ENCODE data around the gene DLST. TPM values are rescaled to one million over a fixed set of nuclear protein-coding genes. Genes with fewer than 3 reads are reported as not detected.

DLST gene
- total and polyA plus RNA-seq, 2 experiments from 2014 or later = 10.8 to 68.7 TPM

DNA sequence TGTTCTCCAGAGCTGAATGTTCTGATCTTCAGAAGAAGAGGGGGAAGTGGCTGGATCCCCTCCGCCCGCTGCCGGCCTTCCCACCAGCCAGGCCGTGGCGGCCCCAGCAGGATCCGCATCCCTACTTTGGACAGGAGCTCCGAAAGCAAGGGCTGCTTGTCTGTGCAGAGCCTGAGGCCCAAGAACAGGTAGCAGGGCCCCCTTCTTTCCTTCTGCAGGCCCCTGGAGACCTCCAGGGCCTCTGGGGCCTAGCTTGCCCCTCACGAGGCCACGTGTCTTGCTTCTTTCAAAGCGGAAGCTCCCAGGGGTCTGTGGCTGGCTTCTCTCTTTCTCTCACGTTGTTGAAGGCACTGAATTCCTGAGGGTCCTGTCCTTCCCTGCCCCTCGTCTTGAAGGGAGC lies 60.5 kb downstream of the DLST start:
- Histone ChIP-seq H3K36me3 (replicated peaks; ENCODE audit: insufficient read depth, low read depth) (no peaks in the 10 kb centered on the region), H2AFZ (no peak overlapping the region), H3K79me2 (no peaks in the 10 kb centered on the region), H3K9me3 (ENCODE audit: low read depth) (no peaks in the 10 kb centered on the region), H3K27ac (no peak overlapping the region), H3K9me2 (replicated peaks; ENCODE audit: insufficient read depth) (no peaks in the 10 kb centered on the region), H3K4me1 (ENCODE audit: insufficient read depth) (peaks cover 5% of the 10 kb centered on the region), H4K20me1 (ENCODE audit: insufficient read depth, poor library complexity, severe bottlenecking) (no peaks in the 10 kb centered on the region), H3K27me3 (no peaks in the 10 kb centered on the region), H3K4me2 (no peak overlapping the region), H3K4me3 (no peak overlapping the region)
- no peak for DNase-seq (ENCODE audit: low spot score)
- TF ChIP-seq, protein P1, sequence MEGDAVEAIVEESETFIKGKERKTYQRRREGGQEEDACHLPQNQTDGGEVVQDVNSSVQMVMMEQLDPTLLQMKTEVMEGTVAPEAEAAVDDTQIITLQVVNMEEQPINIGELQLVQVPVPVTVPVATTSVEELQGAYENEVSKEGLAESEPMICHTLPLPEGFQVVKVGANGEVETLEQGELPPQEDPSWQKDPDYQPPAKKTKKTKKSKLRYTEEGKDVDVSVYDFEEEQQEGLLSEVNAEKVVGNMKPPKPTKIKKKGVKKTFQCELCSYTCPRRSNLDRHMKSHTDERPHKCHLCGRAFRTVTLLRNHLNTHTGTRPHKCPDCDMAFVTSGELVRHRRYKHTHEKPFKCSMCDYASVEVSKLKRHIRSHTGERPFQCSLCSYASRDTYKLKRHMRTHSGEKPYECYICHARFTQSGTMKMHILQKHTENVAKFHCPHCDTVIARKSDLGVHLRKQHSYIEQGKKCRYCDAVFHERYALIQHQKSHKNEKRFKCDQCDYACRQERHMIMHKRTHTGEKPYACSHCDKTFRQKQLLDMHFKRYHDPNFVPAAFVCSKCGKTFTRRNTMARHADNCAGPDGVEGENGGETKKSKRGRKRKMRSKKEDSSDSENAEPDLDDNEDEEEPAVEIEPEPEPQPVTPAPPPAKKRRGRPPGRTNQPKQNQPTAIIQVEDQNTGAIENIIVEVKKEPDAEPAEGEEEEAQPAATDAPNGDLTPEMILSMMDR (IDR thresholded peaks at IDR 0.05; ENCODE audit: poor library complexity) = no peak
- 81% methylated on average over 12 of the region's 12 CpGs for WGBS (ENCODE audit: low lambda C conversion rate, missing lambda C conversion rate)

DNA sequence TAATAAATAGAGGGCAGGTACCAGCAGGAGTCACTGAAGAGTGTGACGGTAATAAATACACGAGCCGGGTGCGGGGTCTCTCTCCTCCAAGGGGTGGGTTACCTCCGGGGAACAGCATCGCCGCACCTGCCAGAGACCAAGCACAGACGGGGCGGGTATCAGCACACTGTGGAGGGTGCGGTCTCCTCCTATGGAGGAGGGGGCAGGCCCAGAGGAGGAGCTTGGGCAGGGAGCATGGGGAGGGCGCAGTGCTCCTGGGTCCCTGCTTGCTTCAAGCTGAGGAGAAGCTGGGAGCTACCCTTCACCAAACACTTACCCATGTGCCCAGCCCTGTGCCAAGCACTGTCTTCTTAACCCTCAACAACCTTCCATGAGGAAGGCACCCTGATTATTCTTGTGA lies 60.9 kb downstream of the DLST start:
- H3K27me3 ChIP-seq = no peaks in the 10 kb centered on the region
- H3K9me3 ChIP-seq (ENCODE audit: low read depth) = no peaks in the 10 kb centered on the region
- no peak overlapping the region for H3K4me2 ChIP-seq
- H3K36me3 ChIP-seq (replicated peaks; ENCODE audit: insufficient read depth, low read depth) = no peaks in the 10 kb centered on the region
- no peaks in the 10 kb centered on the region for H4K20me1 ChIP-seq (ENCODE audit: insufficient read depth, poor library complexity, severe bottlenecking)
- no peak overlapping the region for H3K27ac ChIP-seq
- TF ChIP-seq EZH2phosphoT487 (IDR thresholded peaks at IDR 0.05; ENCODE audit: low read depth, severe bottlenecking, unreplicated experiment) (no peak), EZH2 (IDR thresholded peaks at IDR 0.05; ENCODE audit: borderline replicate concordance) (no peak)
- TF ChIP-seq, protein P1 (IDR thresholded peaks at IDR 0.05; ENCODE audit: poor library complexity) = no peak
- WGBS (ENCODE audit: low lambda C conversion rate, missing lambda C conversion rate) = 92% methylated on average over 11 of the region's 11 CpGs
- no peaks in the 10 kb centered on the region for H3K79me2 ChIP-seq
- no peak overlapping the region for H2AFZ ChIP-seq
- H3K4me3 ChIP-seq = no peak overlapping the region
- DNase-seq (ENCODE audit: low spot score) = no peak
- peaks cover 5% of the 10 kb centered on the region for H3K4me1 ChIP-seq (ENCODE audit: insufficient read depth)
- no peaks in the 10 kb centered on the region for H3K9me2 ChIP-seq (replicated peaks; ENCODE audit: insufficient read depth)

- peak; percentile 62 for DNase-seq (ENCODE audit: low spot score)
- H3K36me3 ChIP-seq (replicated peaks; ENCODE audit: insufficient read depth, low read depth) = no peaks in the 10 kb centered on the region
- 59% methylated on average over 17 of the region's 17 CpGs for WGBS (ENCODE audit: low lambda C conversion rate, missing lambda C conversion rate)
- no peaks in the 10 kb centered on the region for H3K27me3 ChIP-seq
- no peak for TF ChIP-seq EZH2phosphoT487 (IDR thresholded peaks at IDR 0.05; ENCODE audit: low read depth, severe bottlenecking, unreplicated experiment)
- TF ChIP-seq, protein P1 (IDR thresholded peaks at IDR 0.05; ENCODE audit: poor library complexity) = peak; percentile 49
- H4K20me1 ChIP-seq (ENCODE audit: insufficient read depth, poor library complexity, severe bottlenecking) = no peaks in the 10 kb centered on the region
- H3K79me2 ChIP-seq = no peaks in the 10 kb centered on the region
- H2AFZ ChIP-seq = no peak overlapping the region
- no peaks in the 10 kb centered on the region for H3K9me2 ChIP-seq (replicated peaks; ENCODE audit: insufficient read depth)
- peak overlapping the region; percentile 61 for H3K27ac ChIP-seq
- peaks cover 22% of the 10 kb centered on the region for H3K4me1 ChIP-seq (ENCODE audit: insufficient read depth)
- no peak overlapping the region for H3K4me3 ChIP-seq
- no peaks in the 10 kb centered on the region for H3K9me3 ChIP-seq (ENCODE audit: low read depth)
- H3K4me2 ChIP-seq = no peak overlapping the region
Observed at GRCh38 chr14:74945261-74945851, 63.6 kb downstream of the DLST start.

All from hepatocyte (in vitro differentiated cells).